ENCODE data around the gene SMAP2. TPM values are rescaled to one million over a fixed set of nuclear protein-coding genes. Genes with fewer than 3 reads are reported as not detected.

Gene SMAP2
- polyA plus RNA-seq, 12 donors, result 13.7 to 33.5 (median 18.4) TPM; not detected in 1

- DNase-seq, result no peak
Observed at GRCh38 chr1:40414331-40414730, 40.8 kb downstream of the SMAP2 start.

- DNase-seq, result no peak
Observed at GRCh38 chr1:40416709-40417108, 43.2 kb downstream of the SMAP2 start.

- DNase-seq, result no peak
Observed at GRCh38 chr1:40421431-40422384, 48.2 kb downstream of the SMAP2 start.

GRCh38 chr1:40422630-40423263, 49.2 kb downstream of the SMAP2 start:
- DNase-seq, result no peak

DNA sequence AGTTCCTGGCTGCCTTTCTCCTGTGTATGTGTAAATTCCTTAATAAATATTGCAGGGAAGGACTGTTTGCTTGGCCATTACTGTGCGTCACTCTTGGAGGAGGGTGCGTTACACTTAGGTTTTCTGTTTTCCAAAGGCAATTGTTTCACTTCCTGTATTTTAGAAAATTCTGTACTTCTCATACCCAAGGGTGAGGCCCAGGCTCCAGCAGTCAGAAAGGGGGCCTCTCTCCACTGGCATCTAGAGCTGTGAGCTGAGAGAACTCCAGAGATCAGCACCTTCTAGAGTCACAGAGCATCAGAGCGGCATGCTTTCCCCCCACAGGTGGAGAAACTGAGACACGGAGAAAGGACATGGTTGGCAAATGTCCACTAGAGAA, 49.7 kb downstream of the SMAP2 start:
- no peak for DNase-seq

GRCh38 chr1:40423951-40424618, 50.6 kb downstream of the SMAP2 start:
- DNase-seq, result no peak

- DNase-seq, result no peak
Observed at GRCh38 chr1:40425198-40425597, 51.7 kb downstream of the SMAP2 start.

- no peak for DNase-seq
Observed at GRCh38 chr1:40431385-40431784, 57.9 kb downstream of the SMAP2 start.

DNA sequence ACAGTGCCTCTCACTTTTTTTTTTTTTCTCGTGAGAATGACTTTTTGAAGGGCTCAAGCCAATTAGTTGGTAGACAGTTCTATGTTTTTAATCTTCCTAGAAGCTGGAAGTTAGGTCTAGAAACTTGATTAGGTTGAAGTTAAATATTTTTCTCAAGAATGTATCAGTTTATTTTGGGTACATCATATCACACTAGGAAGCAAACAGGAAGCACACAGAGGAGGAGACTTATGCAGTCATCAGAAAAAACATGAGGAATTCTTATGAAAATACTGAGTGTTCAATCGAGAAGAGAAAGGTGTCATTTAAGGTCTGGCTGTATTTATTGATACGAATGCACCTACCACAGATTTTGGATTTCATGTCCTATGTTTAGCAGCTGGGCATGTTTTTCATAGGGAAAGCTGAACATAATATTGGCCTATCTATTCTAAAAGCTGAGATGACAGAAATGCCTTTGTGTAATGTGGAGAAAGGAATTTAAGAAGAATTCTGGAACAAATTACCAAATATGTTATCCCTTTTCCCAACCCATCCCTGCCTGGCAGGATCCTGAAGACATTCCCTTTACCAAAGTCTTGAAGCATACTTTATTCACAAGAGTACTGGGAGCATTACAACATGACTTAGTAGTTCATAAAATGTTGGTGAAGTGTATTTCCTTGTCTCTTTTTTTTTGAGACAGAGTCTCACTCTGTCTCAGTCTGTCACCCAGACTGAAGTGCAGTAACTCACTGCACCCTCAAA, 59.3 kb downstream of the SMAP2 start:
- DNase-seq, result no peak

- DNase-seq, result no peak
Observed at GRCh38 chr1:40435471-40435870, 61.9 kb downstream of the SMAP2 start.

DNA sequence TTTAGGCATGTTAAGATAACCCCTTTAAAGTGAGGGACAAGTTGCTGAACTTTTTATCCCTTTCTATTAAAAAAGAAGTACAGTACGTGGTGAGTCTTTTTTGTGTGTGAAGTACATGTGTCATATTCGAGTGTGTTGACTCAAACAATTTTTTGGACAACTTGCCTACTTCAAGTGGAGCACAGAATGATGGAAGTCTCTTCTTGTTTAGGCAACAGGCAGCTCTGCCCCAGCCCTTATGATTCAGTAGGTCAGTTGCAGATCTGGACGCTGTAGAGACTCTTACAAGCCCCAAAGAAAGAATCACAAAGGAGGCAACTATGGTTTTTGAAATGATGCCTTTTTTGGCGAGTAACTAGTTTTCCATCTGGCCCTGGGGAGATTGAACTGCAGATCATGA, 62.3 kb downstream of the SMAP2 start:
- no peak for DNase-seq

GRCh38 chr1:40438391-40439015, 65.0 kb downstream of the SMAP2 start:
- DNase-seq, result no peak

DNA sequence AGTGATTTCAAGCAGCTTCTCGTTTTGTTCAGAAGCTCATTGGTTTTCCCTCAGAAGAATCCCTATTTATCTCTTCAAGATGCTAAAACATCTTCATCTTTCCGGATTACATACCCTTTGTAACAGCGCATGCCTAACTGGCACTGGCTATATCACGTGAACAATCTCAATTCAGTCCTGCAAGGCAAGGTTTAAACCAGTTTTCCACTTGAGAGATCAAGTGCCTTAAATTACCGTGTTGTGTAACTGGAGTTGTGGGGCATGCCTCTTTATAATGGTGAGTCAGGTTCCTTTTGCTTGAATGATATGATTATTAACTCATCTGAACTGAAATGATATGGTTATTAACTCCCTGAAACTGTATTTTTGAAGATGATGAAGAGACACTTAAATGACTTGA, 65.7 kb downstream of the SMAP2 start:
- DNase-seq, result no peak

DNA sequence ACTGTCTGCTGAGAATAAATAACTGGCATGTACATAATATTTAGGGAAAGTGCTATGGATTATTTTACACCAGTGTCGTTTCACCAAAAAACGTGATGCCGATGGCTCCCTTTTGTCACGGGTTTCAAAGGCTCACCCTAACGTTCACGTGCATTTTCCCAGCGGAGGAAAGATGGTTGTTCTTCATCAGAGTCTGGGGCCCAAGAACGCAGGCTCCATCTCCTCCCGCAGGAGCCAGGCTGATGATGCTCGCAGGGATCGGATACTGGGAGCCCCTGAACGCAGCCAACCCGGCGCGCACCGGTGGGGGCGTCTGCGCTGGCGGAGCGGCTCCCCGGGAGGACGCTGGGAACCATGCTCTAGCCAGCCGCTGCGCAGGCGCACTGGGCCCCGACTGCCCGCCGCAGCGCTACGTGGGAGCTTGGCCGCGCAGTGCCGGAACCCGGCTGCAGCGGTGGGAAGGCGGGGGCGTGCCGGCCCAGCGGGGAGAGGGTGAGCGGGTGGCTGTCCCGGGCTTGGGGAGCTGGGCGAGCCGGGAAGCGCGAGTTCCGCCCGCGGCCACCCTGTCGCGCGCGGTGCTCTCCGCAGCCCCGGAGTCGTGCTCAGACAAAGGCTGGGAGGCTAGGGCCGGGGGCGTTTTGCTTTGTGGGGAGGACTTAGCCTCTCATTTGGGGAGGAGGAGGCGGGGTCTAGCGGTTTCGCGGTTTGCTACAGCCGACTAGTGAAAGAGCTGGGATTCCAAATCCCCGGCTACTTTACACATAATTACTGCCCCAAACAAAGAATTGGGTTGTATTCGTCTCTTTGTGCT, 76.4 kb downstream of the SMAP2 start, which contains the start of gene ZFP69B:
TSS of gene ZFP69B (plus strand) at position 793 of the 811 bp plus-strand sequence. CDS start 486 bp downstream, outside the sequence.
- peak; percentile 91 for DNase-seq

GRCh38 chr1:40450495-40451237, 77.1 kb downstream of the SMAP2 start:
- DNase-seq, result peak; percentile 56

- DNase-seq, result no peak
Observed at GRCh38 chr1:40451238-40451585, 77.7 kb downstream of the SMAP2 start.

DNA sequence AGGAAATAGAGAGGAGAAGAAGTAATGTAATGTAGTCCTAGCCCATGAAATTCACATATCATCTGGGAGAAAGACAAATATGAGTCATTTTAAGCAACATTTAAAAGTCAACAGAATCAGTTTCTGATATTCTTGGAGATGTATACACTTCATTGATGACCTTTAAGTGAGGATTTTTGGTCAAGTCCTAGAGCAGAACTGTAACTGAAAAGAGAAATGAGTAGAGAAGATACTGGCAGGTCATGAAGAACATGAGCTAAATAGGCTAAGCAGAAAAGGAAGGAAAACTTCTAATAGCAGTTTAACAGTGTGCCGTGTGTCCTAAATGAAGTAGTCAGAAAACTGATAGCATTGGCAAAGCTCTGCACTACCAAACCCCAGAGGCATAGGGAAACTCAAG, 81.3 kb downstream of the SMAP2 start:
- no peak for DNase-seq

- no peak for DNase-seq
Observed at GRCh38 chr1:40462956-40463590, 89.5 kb downstream of the SMAP2 start.

DNA sequence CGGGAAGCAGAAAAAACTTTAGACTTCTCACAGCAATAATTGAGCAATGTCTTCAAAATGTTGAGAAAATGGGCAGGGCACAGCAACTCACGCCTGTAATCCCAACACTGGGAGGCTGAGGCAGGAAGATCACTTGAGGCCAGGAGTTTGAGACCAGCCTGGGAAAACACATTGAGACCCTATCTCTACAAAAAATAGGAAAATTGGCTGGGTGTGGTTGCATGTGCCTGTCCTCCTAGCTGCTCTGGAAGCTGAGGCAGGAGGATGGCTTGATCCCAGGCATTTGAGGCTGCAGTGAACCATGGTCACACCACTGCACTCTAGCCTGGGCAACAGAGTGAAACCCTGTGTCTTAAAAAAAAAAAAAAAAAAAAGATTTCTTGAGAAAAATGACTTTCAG, 95.8 kb downstream of the SMAP2 start:
- no peak for DNase-seq
